Esophagus squamous epithelium (tissue), 5 donors: Measurements from ENCODE around the gene KDM6B. TPM values are rescaled to one million over a fixed set of nuclear protein-coding genes. Genes with fewer than 3 reads are reported as not detected.
A peak's percentile ranks its signal among the peaks of the same experiment; 100 is the strongest.

Experiments used
- DNase-seq: peaks from one replicate; lab custom pipeline; 2025; lab: John Stamatoyannopoulos, UW
- H3K27ac ChIP-seq, 4 donors: fragments of 200-600 bp; sonication (generic); one replicate each; pipeline ENCODE4 v1.5.1; 2016 to 2019; ENCODE audit warnings: mild to moderate bottlenecking in 1 of 4
- H3K27me3 ChIP-seq, 4 donors: fragments of 200-600 bp; sonication (generic); 1 replicate in 3 of 4; 2 replicates in 1 of 4; pipeline versions ENCODE4 v1.5.1 to v1.6.0; 2017 to 2021; ENCODE audit warnings: antibody characterized with exemption in 1 of 4
- H3K36me3 ChIP-seq, 3 donors: fragments of 200-600 bp; sonication (generic); one replicate each; pipeline ENCODE4 v1.5.1; 2016 to 2019
- H3K4me1 ChIP-seq, 3 donors: fragments of 200-600 bp; sonication (generic); one replicate each; pipeline ENCODE4 v1.5.1; 2017 to 2019
- H3K4me3 ChIP-seq, 4 donors: fragments of 200-600 bp; sonication (generic); 1 replicate in 3 of 4; 2 replicates in 1 of 4; pipeline ENCODE4 v1.5.1; 2016 to 2019; ENCODE audit warnings: mild to moderate bottlenecking in 2 of 4, moderate library complexity in 1 of 4
- H3K9me3 ChIP-seq, 3 donors: fragments of 200-600 bp; sonication (generic); one replicate each; pipeline ENCODE4 v1.5.1; 2016 to 2019
- POLR2A ChIP-seq, 4 donors: fragments of 450-650 bp; IDR thresholded peaks; one replicate each; pipeline ENCODE4 v1.6.1; 2017; ENCODE audit warnings: antibody characterized with exemption in 4 of 4, mild to moderate bottlenecking in 4 of 4, moderate library complexity in 3 of 4
- WGBS, 2 donors: methylation state at CpG; one replicate each; pipeline ENCODE4 v1.1.5; 2018; 5-methylcytosine and 5-hydroxymethylcytosine counted together
- intact Hi-C: fragments of 100-400 bp; cut with DNase I; formaldehyde crosslinking; loops from one replicate; pipeline ENCODE4 v1.15.0; 2022
- total RNA-seq, 4 donors: library from RNA; depleted of rRNA; stranded (reverse); fragments of >200 nt; gene quantifications; one replicate each; pipeline ENCODE4 v1.1.0, GENCODE V29; 2016
- TF ChIP-seq, protein P1 (sequence below), 6 experiments: fragments of 450-650 bp in 4 of 6; fragments of 200-600 bp in 2 of 6; sonication (generic) in 2 of 6; IDR thresholded peaks; one replicate each; pipeline ENCODE4 v1.5.1; 2016 to 2019; ENCODE audit warnings: antibody characterized with exemption in 6 of 6, mild to moderate bottlenecking in 4 of 6, moderate library complexity in 4 of 6
- donor health status: DM: yes; HTN: yes; CAD: no.

Gene KDM6B, protein sequence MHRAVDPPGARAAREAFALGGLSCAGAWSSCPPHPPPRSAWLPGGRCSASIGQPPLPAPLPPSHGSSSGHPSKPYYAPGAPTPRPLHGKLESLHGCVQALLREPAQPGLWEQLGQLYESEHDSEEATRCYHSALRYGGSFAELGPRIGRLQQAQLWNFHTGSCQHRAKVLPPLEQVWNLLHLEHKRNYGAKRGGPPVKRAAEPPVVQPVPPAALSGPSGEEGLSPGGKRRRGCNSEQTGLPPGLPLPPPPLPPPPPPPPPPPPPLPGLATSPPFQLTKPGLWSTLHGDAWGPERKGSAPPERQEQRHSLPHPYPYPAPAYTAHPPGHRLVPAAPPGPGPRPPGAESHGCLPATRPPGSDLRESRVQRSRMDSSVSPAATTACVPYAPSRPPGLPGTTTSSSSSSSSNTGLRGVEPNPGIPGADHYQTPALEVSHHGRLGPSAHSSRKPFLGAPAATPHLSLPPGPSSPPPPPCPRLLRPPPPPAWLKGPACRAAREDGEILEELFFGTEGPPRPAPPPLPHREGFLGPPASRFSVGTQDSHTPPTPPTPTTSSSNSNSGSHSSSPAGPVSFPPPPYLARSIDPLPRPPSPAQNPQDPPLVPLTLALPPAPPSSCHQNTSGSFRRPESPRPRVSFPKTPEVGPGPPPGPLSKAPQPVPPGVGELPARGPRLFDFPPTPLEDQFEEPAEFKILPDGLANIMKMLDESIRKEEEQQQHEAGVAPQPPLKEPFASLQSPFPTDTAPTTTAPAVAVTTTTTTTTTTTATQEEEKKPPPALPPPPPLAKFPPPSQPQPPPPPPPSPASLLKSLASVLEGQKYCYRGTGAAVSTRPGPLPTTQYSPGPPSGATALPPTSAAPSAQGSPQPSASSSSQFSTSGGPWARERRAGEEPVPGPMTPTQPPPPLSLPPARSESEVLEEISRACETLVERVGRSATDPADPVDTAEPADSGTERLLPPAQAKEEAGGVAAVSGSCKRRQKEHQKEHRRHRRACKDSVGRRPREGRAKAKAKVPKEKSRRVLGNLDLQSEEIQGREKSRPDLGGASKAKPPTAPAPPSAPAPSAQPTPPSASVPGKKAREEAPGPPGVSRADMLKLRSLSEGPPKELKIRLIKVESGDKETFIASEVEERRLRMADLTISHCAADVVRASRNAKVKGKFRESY (N-terminal part only)
- total RNA-seq = 10 to 100 TPM in 1 of 4 donors, 1 to 10 TPM in 3; 6.7 to 14.6 (median 7.5) TPM

DNA sequence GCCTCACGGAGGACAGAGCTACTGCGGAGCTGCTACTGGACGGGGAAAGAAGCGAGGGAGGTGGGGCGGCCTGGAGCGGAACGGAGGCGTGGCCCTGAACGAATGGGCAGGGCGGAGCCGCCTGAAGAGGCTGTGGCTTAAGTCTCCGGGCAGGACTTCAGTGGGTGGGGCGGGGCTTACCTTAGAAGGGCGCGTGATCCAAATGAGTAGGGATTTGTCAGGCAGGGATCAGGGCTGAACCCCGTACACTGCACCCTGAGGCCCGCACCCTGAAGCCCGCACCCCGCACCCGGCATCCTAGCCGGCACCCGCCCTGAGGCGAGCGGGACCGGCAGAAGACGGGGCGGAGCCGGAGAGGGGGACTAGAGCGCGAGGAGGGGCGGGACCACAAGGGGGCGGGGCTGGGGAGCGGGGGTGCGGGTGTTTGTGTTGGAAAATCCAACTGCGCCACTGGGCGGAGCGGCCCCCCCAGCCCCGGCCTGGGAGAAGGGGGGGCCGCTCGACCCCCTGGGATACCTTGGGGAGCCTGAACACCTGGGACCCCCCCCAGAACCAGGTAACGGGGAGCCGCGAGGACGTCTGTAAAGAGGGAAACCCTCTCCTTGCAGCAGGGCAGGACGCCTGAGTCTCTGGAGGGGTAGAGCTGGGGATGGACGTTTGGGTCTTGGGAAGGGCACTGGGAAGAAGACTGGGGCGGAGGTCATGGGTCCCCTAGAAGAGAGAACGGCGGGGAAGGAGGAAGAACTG lies at the start of gene KDM6B:
Gene KDM6B (plus strand): TSS at position 423 of the 747 bp plus-strand sequence. CDS start 11,338 bp downstream, outside the sequence.
- H3K9me3 ChIP-seq = no peaks in the 10 kb centered on the region
- intact Hi-C loops = no loop called here
- H3K27me3 ChIP-seq = peaks cover 0 to 13% (median 0%) of the 10 kb centered on the region in 4 donors
- peak in 1 of 4 donors; percentile 55 for TF ChIP-seq POLR2A (IDR thresholded peaks at IDR 0.05)
- TF ChIP-seq, protein P1, sequence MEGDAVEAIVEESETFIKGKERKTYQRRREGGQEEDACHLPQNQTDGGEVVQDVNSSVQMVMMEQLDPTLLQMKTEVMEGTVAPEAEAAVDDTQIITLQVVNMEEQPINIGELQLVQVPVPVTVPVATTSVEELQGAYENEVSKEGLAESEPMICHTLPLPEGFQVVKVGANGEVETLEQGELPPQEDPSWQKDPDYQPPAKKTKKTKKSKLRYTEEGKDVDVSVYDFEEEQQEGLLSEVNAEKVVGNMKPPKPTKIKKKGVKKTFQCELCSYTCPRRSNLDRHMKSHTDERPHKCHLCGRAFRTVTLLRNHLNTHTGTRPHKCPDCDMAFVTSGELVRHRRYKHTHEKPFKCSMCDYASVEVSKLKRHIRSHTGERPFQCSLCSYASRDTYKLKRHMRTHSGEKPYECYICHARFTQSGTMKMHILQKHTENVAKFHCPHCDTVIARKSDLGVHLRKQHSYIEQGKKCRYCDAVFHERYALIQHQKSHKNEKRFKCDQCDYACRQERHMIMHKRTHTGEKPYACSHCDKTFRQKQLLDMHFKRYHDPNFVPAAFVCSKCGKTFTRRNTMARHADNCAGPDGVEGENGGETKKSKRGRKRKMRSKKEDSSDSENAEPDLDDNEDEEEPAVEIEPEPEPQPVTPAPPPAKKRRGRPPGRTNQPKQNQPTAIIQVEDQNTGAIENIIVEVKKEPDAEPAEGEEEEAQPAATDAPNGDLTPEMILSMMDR (IDR thresholded peaks at IDR 0.05) = peak in 3 of 6 experiments; percentile 17 to 28 (median 20)
- 0% methylated on average over 14 to 24 of the region's 49 CpGs for WGBS, 2 donors
- no peaks in the 10 kb centered on the region for H3K36me3 ChIP-seq
- peak within 1 kb of the TSS; percentile 67 to 82 (median 77) for H3K4me3 ChIP-seq
- H3K4me1 ChIP-seq = peaks cover 29 to 54% (median 30%) of the 10 kb centered on the region in 3 donors
- H3K27ac ChIP-seq = peak within 1 kb of the TSS; percentile 97 to 99 (median 98)
- peak; percentile 75 for DNase-seq

DNA sequence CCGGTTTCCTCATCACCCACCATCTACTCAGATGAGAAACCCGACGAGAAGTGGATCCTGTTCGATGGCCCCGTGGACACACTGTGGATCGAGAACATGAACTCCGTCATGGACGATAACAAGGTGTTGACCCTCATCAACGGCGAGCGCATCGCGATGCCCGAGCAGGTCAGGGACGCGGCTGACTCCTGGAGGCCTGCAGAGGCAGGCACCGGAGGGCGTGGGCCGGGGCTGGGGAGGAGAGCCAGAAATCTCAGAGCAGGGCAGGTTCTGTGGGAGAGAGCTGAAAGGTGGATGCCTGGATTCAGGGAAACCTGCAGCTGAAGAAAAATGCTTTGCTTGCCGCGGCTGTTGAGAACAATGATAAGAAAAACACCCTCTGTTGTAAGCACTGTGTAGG lies 47.2 kb upstream of the KDM6B start:
- H3K36me3 ChIP-seq = no peaks in the 10 kb centered on the region
- 60 to 65% methylated on average over 17 to 19 of the region's 21 CpGs for WGBS, 2 donors
- TF ChIP-seq, protein P1 (IDR thresholded peaks at IDR 0.05) = no peak
- TF ChIP-seq POLR2A (IDR thresholded peaks at IDR 0.05) = no peak
- no peak overlapping the region for H3K4me3 ChIP-seq
- H3K27me3 ChIP-seq = peaks cover 0 to 6% (median 0%) of the 10 kb centered on the region in 4 donors
- H3K9me3 ChIP-seq = no peaks in the 10 kb centered on the region
- intact Hi-C loops = no loop called here
- H3K27ac ChIP-seq = no peak overlapping the region
- H3K4me1 ChIP-seq = no peaks in the 10 kb centered on the region
- DNase-seq = no peak

DNA sequence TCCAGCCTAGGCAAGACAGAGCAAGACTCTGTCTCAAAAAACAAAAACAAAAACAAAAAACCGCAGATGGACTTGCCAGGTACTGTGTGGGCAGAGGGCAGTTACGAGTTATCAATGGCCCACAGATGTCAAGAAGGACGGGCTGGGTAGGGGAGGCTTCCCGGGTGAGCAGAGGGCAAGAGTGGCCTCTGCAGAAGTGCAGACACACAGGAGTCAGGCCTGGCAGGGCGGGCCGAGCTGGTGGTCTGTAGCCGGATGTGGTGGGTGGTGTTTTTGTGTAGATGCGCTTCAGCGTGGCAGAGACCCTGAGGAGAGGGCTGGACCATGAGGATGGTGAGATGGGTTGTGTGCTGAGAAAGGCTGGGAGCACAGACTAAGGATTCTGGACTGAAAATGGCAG lies 44.9 kb upstream of the KDM6B start:
- TF ChIP-seq POLR2A (IDR thresholded peaks at IDR 0.05) = no peak
- TF ChIP-seq, protein P1 (IDR thresholded peaks at IDR 0.05) = no peak
- DNase-seq = no peak
- Histone ChIP-seq H3K36me3 (no peaks in the 10 kb centered on the region), H3K4me1 (no peaks in the 10 kb centered on the region), H3K9me3 (no peaks in the 10 kb centered on the region), H3K4me3 (no peak overlapping the region), H3K27me3 (peaks cover 0 to 3% (median 0%) of the 10 kb centered on the region in 4 donors), H3K27ac (no peak overlapping the region)
- 83 to 84% methylated on average over 9 of the region's 9 CpGs for WGBS, 2 donors
- intact Hi-C loops = no loop called here

DNA sequence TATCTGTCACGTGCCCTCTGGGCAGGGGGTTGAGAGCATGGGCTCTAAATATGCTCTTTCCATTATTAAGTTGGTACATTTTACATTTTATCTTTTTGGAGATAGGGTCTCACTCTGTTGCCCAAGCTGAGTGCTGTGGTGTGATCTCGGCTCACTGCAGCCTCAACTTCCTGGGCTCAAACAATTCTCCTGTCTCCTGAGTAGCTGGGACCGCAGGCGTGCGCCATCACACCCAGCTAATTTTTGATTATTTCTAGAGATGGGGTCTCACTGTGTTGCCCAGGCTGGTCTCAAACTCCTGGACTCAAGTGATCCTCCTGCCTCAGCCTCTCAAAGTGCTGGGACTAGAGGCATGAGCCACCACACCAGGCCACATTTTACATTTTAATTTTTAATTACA lies 43.9 kb upstream of the KDM6B start:
- H3K27me3 ChIP-seq = peaks cover 0 to 6% (median 0%) of the 10 kb centered on the region in 4 donors
- intact Hi-C loops = no loop called here
- H3K9me3 ChIP-seq = no peaks in the 10 kb centered on the region
- H3K4me3 ChIP-seq = no peak overlapping the region
- H3K27ac ChIP-seq = no peak overlapping the region
- TF ChIP-seq, protein P1 (IDR thresholded peaks at IDR 0.05) = no peak
- TF ChIP-seq POLR2A (IDR thresholded peaks at IDR 0.05) = no peak
- no peaks in the 10 kb centered on the region for H3K4me1 ChIP-seq
- no peaks in the 10 kb centered on the region for H3K36me3 ChIP-seq
- DNase-seq = no peak
- WGBS, 2 donors = 94 to 95% methylated on average over 5 of the region's 5 CpGs
